ENCODE data around the gene IL37. TPM values are rescaled to one million over a fixed set of nuclear protein-coding genes. Genes with fewer than 3 reads are reported as not detected.
A peak's percentile ranks its signal among the peaks of the same experiment; 100 is the strongest.

IL37 gene
- total and polyA plus RNA-seq, 2 of the 13 experiments (the other 11 are each of a cell fraction or from before 2014, with no cell fraction given) = not detected

- ATAC-seq = no peak
- FAIRE-seq = no peak
- TF ChIP-seq POLR2A (IDR thresholded peaks at IDR 0.05; ENCODE audit: insufficient read depth in 1 of 2, low read depth in 2 of 2, low read length in 2 of 2) (no peak), ARID3A (IDR thresholded peaks at IDR 0.05; ENCODE audit: low read depth, low read length) (no peak), KAT7 (CRISPR knock-in tag; IDR thresholded peaks at IDR 0.05; ENCODE audit: borderline replicate concordance) (no peak), CREB1 (IDR thresholded peaks at IDR 0.05) (peak; percentile 86), CREB1 (CRISPR knock-in tag; IDR thresholded peaks at IDR 0.05) (no peak), PITX1 (CRISPR knock-in tag; IDR thresholded peaks at IDR 0.05) (no peak), TIGD3 (CRISPR knock-in tag; IDR thresholded peaks at IDR 0.05; ENCODE audit: borderline replicate concordance) (no peak), POLR2G (IDR thresholded peaks at IDR 0.05; ENCODE audit: low read depth, low read length) (no peak), FOSL2 (CRISPR knock-in tag; IDR thresholded peaks at IDR 0.05) (0 out of 2 replicates have a peak, but pooled peaks have one; percentile 11), AKAP8 (CRISPR knock-in tag; IDR thresholded peaks at IDR 0.05) (no peak), FOXA1 (IDR thresholded peaks at IDR 0.05) (no peak), FOXA1 (CRISPR knock-in tag; IDR thresholded peaks at IDR 0.05) (no peak), ZNF354B (CRISPR knock-in tag; IDR thresholded peaks at IDR 0.05) (no peak), ZUFSP (CRISPR knock-in tag; IDR thresholded peaks at IDR 0.05; ENCODE audit: borderline replicate concordance) (no peak), ZNF563 (CRISPR knock-in tag; IDR thresholded peaks at IDR 0.05) (no peak), PTBP1 (IDR thresholded peaks at IDR 0.05; ENCODE audit: low read depth, low read length, poor library complexity, severe bottlenecking) (no peak), MAFK (conservative IDR thresholded peaks at IDR 0.05 in 1 of 2, IDR thresholded peaks at IDR 0.05 in 1 of 2; ENCODE audit: low read length in 2 of 2) (peak; percentile 42 to 51; a peak in 3 of 4 replicates), POLR2AphosphoS2 (IDR thresholded peaks at IDR 0.05; ENCODE audit: low read depth, low read length) (no peak), RFX1 (IDR thresholded peaks at IDR 0.05) (no peak), SMAD1 (CRISPR knock-in tag; IDR thresholded peaks at IDR 0.05; ENCODE audit: borderline replicate concordance, low read depth) (no peak)
- TF ChIP-seq, protein P1, sequence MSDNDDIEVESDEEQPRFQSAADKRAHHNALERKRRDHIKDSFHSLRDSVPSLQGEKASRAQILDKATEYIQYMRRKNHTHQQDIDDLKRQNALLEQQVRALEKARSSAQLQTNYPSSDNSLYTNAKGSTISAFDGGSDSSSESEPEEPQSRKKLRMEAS (IDR thresholded peaks at IDR 0.05) = no peak
- no peak for DNase-seq (ENCODE audit: low spot score)
- Histone ChIP-seq H2AFZ (ENCODE audit: low read length) (no peak overlapping the region), H3K27ac (ENCODE audit: extremely low read length, insufficient read depth, low read length) (no peak overlapping the region), H3K9ac (ENCODE audit: insufficient read depth, low read depth, low read length) (no peak overlapping the region), H3K4me3 (replicated peaks in 1 of 3; ENCODE audit: insufficient read depth in 1 of 3, low read depth in 2 of 3, low read length in 3 of 3) (no peak overlapping the region), H4K20me1 (ENCODE audit: insufficient read depth, low read length) (no peaks in the 10 kb centered on the region), H3K4me1 (ENCODE audit: insufficient read depth, low read length) (peaks cover 11% of the 10 kb centered on the region), H3K36me3 (replicated peaks in 1 of 2; ENCODE audit: control insufficient read depth in 1 of 2, insufficient read depth in 2 of 2, low read length in 2 of 2) (no peaks in the 10 kb centered on the region), H3K9me3 (ENCODE audit: low read length) (0 out of 2 replicates have a peak, but pooled peaks cover 7% of the 10 kb centered on the region), H3K4me2 (ENCODE audit: low read depth, low read length) (no peak overlapping the region), H3K27me3 (ENCODE audit: control insufficient read depth in 1 of 2, insufficient read depth in 2 of 2, low read length in 2 of 2) (peaks cover 0 to 20% of the 10 kb centered on the region in 2 experiments; a peak in 3 of 5 replicates), H3K79me2 (ENCODE audit: insufficient read depth, low read length) (no peaks in the 10 kb centered on the region)
- POLR2A ChIA-PET = no interaction called here
- no TSS peak for BruUV-seq (replicated peaks)
- WGBS (ENCODE audit: low lambda C conversion rate) = 6% methylated on average over 4 of the region's 4 CpGs
- CTCF ChIA-PET (ENCODE audit: low intra/inter-chr PET ratio, low total read pairs) = no interaction called here
- intact Hi-C loops (cut with micrococcal nuclease; ENCODE audit: unreplicated experiment) = no loop called here
- in situ Hi-C loops (cut with HindIII; ENCODE audit: extremely low pct_ligation_motif_present, low pct_unique_long_range_greater_than_20kb) = no loop called here
Measured at GRCh38 chr2:112920923-112921532, 10.1 kb downstream of the IL37 start.

Data from HepG2 (cell line).